Keratinocyte (primary cell): ENCODE data around the gene GNAT3. TPM values are rescaled to one million over a fixed set of nuclear protein-coding genes. Genes with fewer than 3 reads are reported as not detected.

Experiments used
- DNase-seq: peaks from one replicate; pipeline ENCODE4 v3.0.0-alpha.2; 2011; ENCODE audit warnings: low read depth, missing footprints, low spot score
- FAIRE-seq: peaks from 2 replicates; lab custom pipeline; 2011; peaks lifted over from hg19 to GRCh38; lab: Jason Lieb, UNC
- H2AFZ ChIP-seq: 2 replicates; pipeline ENCODE4 v1.6.0; 2012; ENCODE audit warnings: low read length, control low read depth, inconsistent platforms; ENCODE audit not compliant: control insufficient read depth
- H3K27ac ChIP-seq: 2 replicates; pipeline ENCODE4 v1.5.1; 2011; ENCODE audit warnings: low read length; ENCODE audit not compliant: control insufficient read depth, insufficient read depth
- H3K27me3 ChIP-seq: 3 replicates; pipeline ENCODE4 v1.6.0; 2011; ENCODE audit warnings: low read length; ENCODE audit not compliant: control insufficient read depth, insufficient read depth; ENCODE audit errors: extremely low read depth
- H3K36me3 ChIP-seq, 2 experiments: 2 replicates in 1 of 2; 3 replicates in 1 of 2; pipeline ENCODE4 v1.5.1; 2011; ENCODE audit warnings: low read length in 2 of 2, mild to moderate bottlenecking in 1 of 2; ENCODE audit not compliant: control insufficient read depth in 2 of 2, insufficient read depth in 2 of 2; ENCODE audit errors: extremely low read depth in 1 of 2
- H3K4me1 ChIP-seq: 3 replicates; pipeline ENCODE4 v1.5.1; 2011; ENCODE audit warnings: low read length; ENCODE audit not compliant: control insufficient read depth, insufficient read depth; ENCODE audit errors: extremely low read depth
- H3K4me2 ChIP-seq: 3 replicates; pipeline ENCODE4 v1.6.0; 2011; ENCODE audit warnings: low read depth, low read length; ENCODE audit not compliant: control insufficient read depth, insufficient read depth; ENCODE audit errors: extremely low read depth
- H3K4me3 ChIP-seq, 3 experiments: fragments of 200-600 bp in 1 of 3; sonication (generic) in 1 of 3; 2 replicates in 2 of 3; 3 replicates in 1 of 3; pipeline ENCODE4 v1.5.1; 2011 to 2016; ENCODE audit warnings: low read length in 3 of 3, mild to moderate bottlenecking in 3 of 3, control low read depth in 2 of 3, inconsistent platforms in 1 of 3, low read depth in 1 of 3, mixed read lengths in 1 of 3, mixed run types in 1 of 3, moderate library complexity in 1 of 3; ENCODE audit not compliant: control insufficient read depth in 2 of 3, insufficient read depth in 2 of 3; ENCODE audit errors: extremely low read depth in 1 of 3
- H3K79me2 ChIP-seq: 2 replicates; pipeline ENCODE4 v1.6.0; 2012; ENCODE audit warnings: low read length; ENCODE audit not compliant: control insufficient read depth, insufficient read depth
- H3K9ac ChIP-seq: 3 replicates; pipeline ENCODE4 v1.6.0; 2011; ENCODE audit warnings: low read length; ENCODE audit not compliant: control insufficient read depth, insufficient read depth; ENCODE audit errors: extremely low read depth
- H3K9me1 ChIP-seq: 3 replicates; pipeline ENCODE4 v1.6.0; 2011; ENCODE audit warnings: low read length; ENCODE audit not compliant: control insufficient read depth, insufficient read depth; ENCODE audit errors: extremely low read depth
- H3K9me3 ChIP-seq: 2 replicates; pipeline ENCODE4 v1.5.1; 2012; ENCODE audit warnings: low read depth, low read length; ENCODE audit not compliant: control insufficient read depth
- H4K20me1 ChIP-seq: 3 replicates; pipeline ENCODE4 v1.6.0; 2011; ENCODE audit warnings: low read length; ENCODE audit not compliant: control insufficient read depth, insufficient read depth; ENCODE audit errors: extremely low read depth
- EZH2 ChIP-seq: IDR thresholded peaks from one replicate; pipeline ENCODE4 v1.6.1; 2012; ENCODE audit warnings: inconsistent platforms, mild to moderate bottlenecking, low read length, moderate library complexity
- dilution Hi-C: fragments of 300-500 bp; cut with MboI; formaldehyde crosslinking; loops from one replicate; pipeline ENCODE4 v1.7.0; 2020; ENCODE audit warnings: low sequenced_read_pairs; ENCODE audit not compliant: extremely low pct_ligation_motif_present
- polyA minus RNA-seq, 3 experiments: library from RNA; depleted of rRNA, polyadenylated mRNA; stranded (reverse); fragments of >200 nt; gene quantifications; 1 replicate in 1 of 3; 2 replicates in 1 of 3; 3 replicates in 1 of 3; pipeline ENCODE4 v1.2.3, GENCODE V29; 2011
- polyA plus RNA-seq, 5 experiments: library from polyadenylated mRNA; depleted of rRNA in 3 of 5; stranded (reverse) in 3 of 5; stranded (forward) in 1 of 5; unstranded in 1 of 5; fragments of >200 nt; gene quantifications; 1 replicate in 1 of 5; 2 replicates in 3 of 5; 3 replicates in 1 of 5; pipeline versions ENCODE4 v1.2.1 to v1.2.3, GENCODE V29; 2011 to 2012; ENCODE audit warnings: missing spikeins in 2 of 5, low read depth in 1 of 5, low replicate concordance in 1 of 5
- TF ChIP-seq, protein P1 (sequence below), 3 experiments: IDR thresholded peaks in 1 of 3; conservative IDR thresholded peaks in 1 of 3; optimal IDR thresholded peaks in 1 of 3; 2 replicates in 2 of 3; 3 replicates in 1 of 3; pipeline versions ENCODE3 to v1.5.1; 2011; ENCODE audit warnings: low read length in 3 of 3, mild to moderate bottlenecking in 3 of 3, moderate library complexity in 2 of 3, control low read depth in 1 of 3, inconsistent platforms in 1 of 3; ENCODE audit not compliant: insufficient read depth in 2 of 3; ENCODE audit errors: extremely low read depth in 1 of 3

The GNAT3 gene
- polyA plus RNA-seq (not detected in 3 replicates), polyA minus RNA-seq (not detected in 3 replicates)
- not detected for polyA plus RNA-seq (2011; ENCODE audit: low read depth)
- not detected in 2 replicates for polyA plus RNA-seq (2011; cell fraction: cytosol; rRNA removed)
- polyA plus RNA-seq (2011; cell fraction: nucleus; rRNA removed), result not detected in 2 replicates
- polyA plus RNA-seq (2012; ENCODE audit: low replicate concordance), result not detected in 2 replicates
- polyA minus RNA-seq (2011; cell fraction: cytosol; rRNA and poly(A)+ RNA removed), result not detected
- polyA minus RNA-seq (2011; cell fraction: nucleus; rRNA and poly(A)+ RNA removed), result not detected in 2 replicates

GRCh38 chr7:80511964-80512363 lies at the start of gene GNAT3:
TSS of gene GNAT3 (minus strand) at chr7:80512064. CDS start at chr7:80511926, 138 bp downstream.
- no peaks in the 10 kb centered on the region for H3K9me3 ChIP-seq
- H4K20me1 ChIP-seq, result no peaks in the 10 kb centered on the region
- H3K36me3 ChIP-seq, result no peaks in the 10 kb centered on the region
- TF ChIP-seq, protein P1, sequence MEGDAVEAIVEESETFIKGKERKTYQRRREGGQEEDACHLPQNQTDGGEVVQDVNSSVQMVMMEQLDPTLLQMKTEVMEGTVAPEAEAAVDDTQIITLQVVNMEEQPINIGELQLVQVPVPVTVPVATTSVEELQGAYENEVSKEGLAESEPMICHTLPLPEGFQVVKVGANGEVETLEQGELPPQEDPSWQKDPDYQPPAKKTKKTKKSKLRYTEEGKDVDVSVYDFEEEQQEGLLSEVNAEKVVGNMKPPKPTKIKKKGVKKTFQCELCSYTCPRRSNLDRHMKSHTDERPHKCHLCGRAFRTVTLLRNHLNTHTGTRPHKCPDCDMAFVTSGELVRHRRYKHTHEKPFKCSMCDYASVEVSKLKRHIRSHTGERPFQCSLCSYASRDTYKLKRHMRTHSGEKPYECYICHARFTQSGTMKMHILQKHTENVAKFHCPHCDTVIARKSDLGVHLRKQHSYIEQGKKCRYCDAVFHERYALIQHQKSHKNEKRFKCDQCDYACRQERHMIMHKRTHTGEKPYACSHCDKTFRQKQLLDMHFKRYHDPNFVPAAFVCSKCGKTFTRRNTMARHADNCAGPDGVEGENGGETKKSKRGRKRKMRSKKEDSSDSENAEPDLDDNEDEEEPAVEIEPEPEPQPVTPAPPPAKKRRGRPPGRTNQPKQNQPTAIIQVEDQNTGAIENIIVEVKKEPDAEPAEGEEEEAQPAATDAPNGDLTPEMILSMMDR (optimal IDR thresholded peaks at IDR 0.05 in 1 of 3, IDR thresholded peaks at IDR 0.05 in 1 of 3, conservative IDR thresholded peaks at IDR 0.05 in 1 of 3; ENCODE audit: extremely low read depth in 1 of 3, insufficient read depth in 2 of 3, low read length in 3 of 3), result no peak
- TF ChIP-seq EZH2, result no peak
- no peaks in the 10 kb centered on the region for H3K9me1 ChIP-seq
- H3K27me3 ChIP-seq, result no peaks in the 10 kb centered on the region
- H3K79me2 ChIP-seq, result no peaks in the 10 kb centered on the region
- no peaks in the 10 kb centered on the region for H3K4me1 ChIP-seq
- H3K4me3 ChIP-seq, result no peak within 1 kb of the TSS
- H3K9ac ChIP-seq, result no peak within 1 kb of the TSS
- dilution Hi-C loops, result no loop called here
- FAIRE-seq (no peak), DNase-seq (no peak)
- no peak within 1 kb of the TSS for H2AFZ ChIP-seq
- H3K27ac ChIP-seq, result no peak within 1 kb of the TSS
- no peak within 1 kb of the TSS for H3K4me2 ChIP-seq

- no peaks in the 10 kb centered on the region for H3K36me3 ChIP-seq
These were observed 46.3 kb upstream of the GNAT3 start for GRCh38 chr7:80558116-80558515.

More at GRCh38 chr7:80558116-80558515, 46.3 kb upstream of the GNAT3 start:
- Histone ChIP-seq H3K9me1 (no peaks in the 10 kb centered on the region), H3K9ac (no peak overlapping the region), H2AFZ (no peak overlapping the region), H3K27me3 (no peaks in the 10 kb centered on the region), H4K20me1 (no peaks in the 10 kb centered on the region), H3K79me2 (no peaks in the 10 kb centered on the region), H3K9me3 (no peaks in the 10 kb centered on the region), H3K4me1 (no peaks in the 10 kb centered on the region), H3K27ac (no peak overlapping the region), H3K4me3 (no peak overlapping the region), H3K4me2 (no peak overlapping the region)
- dilution Hi-C loops, result no loop called here
- TF ChIP-seq, protein P1 (optimal IDR thresholded peaks at IDR 0.05 in 1 of 3, IDR thresholded peaks at IDR 0.05 in 1 of 3, conservative IDR thresholded peaks at IDR 0.05 in 1 of 3; ENCODE audit: extremely low read depth in 1 of 3, insufficient read depth in 2 of 3, low read length in 3 of 3), result no peak
- no peak for TF ChIP-seq EZH2
- DNase-seq (no peak), FAIRE-seq (no peak)
